IMR-90 (cell line): ENCODE data around the gene TEDC1. TPM values are rescaled to one million over a fixed set of nuclear protein-coding genes. Genes with fewer than 3 reads are reported as not detected.

Experiments
- ATAC-seq: fragments of 200-7000 bp; cut with Tn5 transposase; 2 replicates; pipeline ENCODE4 v1.9.1; 2020; ENCODE audit warnings: low read depth, mild to moderate bottlenecking, moderate library complexity
- BruUV-seq: library from RNA; stranded (reverse); fragments of 400-500 nt; replicated peaks from 2 replicates; lab custom pipeline; 2021; lab: Mats Ljungman, UMichigan
- CTCF ChIA-PET: fragments of 300-600 bp; formaldehyde crosslinking; extraction: SDS; loops from one replicate; lab custom pipeline; 2021; ENCODE audit warnings: antibody characterized with exemption; lab: Yijun Ruan, JAX
- POLR2A ChIA-PET: fragments of 300-600 bp; sonication (Branson Sonifier 250); formaldehyde crosslinking; loops from one replicate; lab custom pipeline; 2022; ENCODE audit warnings: antibody characterized with exemption; ENCODE audit not compliant: unreplicated experiment; lab: Charles Lee
- DNase-seq: peaks from one replicate; pipeline ENCODE4 v3.0.0; 2013
- H2AFZ ChIP-seq: replicated peaks from 2 replicates; pipeline ENCODE3; 2013; ENCODE audit warnings: low read length, mild to moderate bottlenecking; ENCODE audit not compliant: poor library complexity
- H2AK5ac ChIP-seq: 2 replicates; pipeline ENCODE4 v1.6.1; 2013; ENCODE audit warnings: low read depth, low read length, inconsistent platforms
- H2AK9ac ChIP-seq: replicated peaks from 2 replicates; pipeline ENCODE3; 2013; ENCODE audit warnings: mild to moderate bottlenecking, low read depth, low read length, moderate library complexity; ENCODE audit not compliant: poor library complexity
- H2BK120ac ChIP-seq: 2 replicates; pipeline ENCODE4 v1.6.1; 2013; ENCODE audit warnings: low read depth, low read length, inconsistent platforms
- H2BK15ac ChIP-seq: 3 replicates; pipeline ENCODE4 v1.6.1; 2013; ENCODE audit warnings: low read depth, low read length, inconsistent platforms
- H2BK20ac ChIP-seq: 2 replicates; pipeline ENCODE4 v1.6.1; 2013; ENCODE audit warnings: low read depth, mild to moderate bottlenecking, inconsistent platforms, low read length, moderate library complexity
- H2BK5ac ChIP-seq: 2 replicates; pipeline ENCODE4 v1.6.1; 2013; ENCODE audit warnings: mild to moderate bottlenecking, low read depth, low read length, inconsistent platforms; ENCODE audit not compliant: poor library complexity, severe bottlenecking
- H3K14ac ChIP-seq: replicated peaks from 2 replicates; pipeline ENCODE4 v1.6.1; 2013; ENCODE audit warnings: low read depth, low read length, inconsistent platforms
- H3K18ac ChIP-seq: 2 replicates; pipeline ENCODE4 v1.6.1; 2013; ENCODE audit warnings: low read depth, low read length, control low read depth
- H3K23ac ChIP-seq: 2 replicates; pipeline ENCODE4 v1.6.1; 2013; ENCODE audit warnings: low read depth, low read length, inconsistent platforms
- H3K27ac ChIP-seq: 2 replicates; pipeline ENCODE4 v1.5.1; 2013; ENCODE audit warnings: mild to moderate bottlenecking, control low read depth, low read length; ENCODE audit not compliant: insufficient read depth
- H3K27me3 ChIP-seq: 2 replicates; pipeline ENCODE4 v1.6.1; 2013; ENCODE audit warnings: low read length; ENCODE audit not compliant: control insufficient read depth, insufficient read depth
- H3K36me3 ChIP-seq: 2 replicates; pipeline ENCODE4 v1.6.1; 2013; ENCODE audit warnings: low read length, mixed read lengths; ENCODE audit not compliant: control insufficient read depth, insufficient read depth
- H3K4ac ChIP-seq: 2 replicates; pipeline ENCODE4 v1.6.1; 2013; ENCODE audit warnings: low read depth, low read length, inconsistent platforms
- H3K4me1 ChIP-seq: 2 replicates; pipeline ENCODE4 v1.6.1; 2013; ENCODE audit warnings: low read length, mixed read lengths; ENCODE audit not compliant: control insufficient read depth, insufficient read depth
- H3K4me2 ChIP-seq: 2 replicates; pipeline ENCODE4 v1.6.1; 2013; ENCODE audit warnings: low read depth, mild to moderate bottlenecking, control low read depth, low read length, moderate library complexity
- H3K4me3 ChIP-seq: 2 replicates; pipeline ENCODE4 v1.5.1; 2013; ENCODE audit warnings: low read depth, mild to moderate bottlenecking, control low read depth, low read length, moderate library complexity; ENCODE audit not compliant: insufficient read depth
- H3K56ac ChIP-seq: 2 replicates; pipeline ENCODE4 v1.6.1; 2013; ENCODE audit warnings: low read length, inconsistent platforms; ENCODE audit not compliant: insufficient read depth; ENCODE audit errors: extremely low read depth
- H3K79me1 ChIP-seq, 2 experiments: 2 replicates each; pipeline ENCODE4 v1.6.1; 2013; ENCODE audit warnings: low read length in 2 of 2, inconsistent platforms in 1 of 2, low read depth in 1 of 2
- H3K9ac ChIP-seq: 2 replicates; pipeline ENCODE4 v1.6.1; 2013; ENCODE audit warnings: low read depth, low read length, control low read depth
- H3K9me1 ChIP-seq: 2 replicates; pipeline ENCODE4 v1.6.1; 2013; ENCODE audit warnings: low read length, inconsistent platforms; ENCODE audit not compliant: insufficient read depth
- H3K9me3 ChIP-seq: 2 replicates; pipeline ENCODE4 v1.6.1; 2013; ENCODE audit warnings: low read length; ENCODE audit not compliant: control insufficient read depth, insufficient read depth
- H4K20me1 ChIP-seq: 2 replicates; pipeline ENCODE4 v1.6.1; 2013; ENCODE audit warnings: low read length, inconsistent platforms; ENCODE audit not compliant: insufficient read depth
- H4K5ac ChIP-seq: 2 replicates; pipeline ENCODE4 v1.6.1; 2013; ENCODE audit warnings: mild to moderate bottlenecking, low read depth, low read length, control low read depth
- H4K8ac ChIP-seq, 2 experiments: 2 replicates each; pipeline ENCODE4 v1.6.1; 2013; ENCODE audit warnings: low read depth in 2 of 2, low read length in 2 of 2, control low read depth in 1 of 2, inconsistent platforms in 1 of 2
- H4K91ac ChIP-seq: 2 replicates; pipeline ENCODE4 v1.6.1; 2013; ENCODE audit warnings: low read depth, low read length, inconsistent platforms; ENCODE audit not compliant: insufficient read depth
- CEBPB ChIP-seq: IDR thresholded peaks from 2 replicates; pipeline ENCODE4 v1.6.1; 2012; ENCODE audit warnings: low read depth, low read length, improper control_type of control experiment
- FOS ChIP-seq: fragments of 150-350 bp; IDR thresholded peaks from 2 replicates; pipeline ENCODE4 v1.6.1; 2016; ENCODE audit warnings: low read depth, low read length
- SMC3 ChIP-seq: fragments of 150-350 bp; IDR thresholded peaks from 2 replicates; pipeline ENCODE4 v1.6.1; 2016; ENCODE audit warnings: low read depth, mild to moderate bottlenecking, antibody characterized with exemption, low read length, moderate library complexity
- WGBS, 2 experiments: methylation state at CpG; one replicate each; pipeline versions ENCODE4 v1.1.5 to v1.1.7; 2013; ENCODE audit warnings: missing lambda C conversion rate in 2 of 2; ENCODE audit not compliant: insufficient read length in 1 of 2; ENCODE audit errors: extremely low coverage in 2 of 2; 5-methylcytosine and 5-hydroxymethylcytosine counted together
- dilution Hi-C: fragments of 300-500 bp; cut with HindIII; formaldehyde crosslinking; loops from one replicate; pipeline ENCODE4 v1.14.3; 2018; ENCODE audit warnings: low sequenced_read_pairs; ENCODE audit not compliant: unreplicated experiment
- in situ Hi-C: fragments of 300-500 bp; cut with MboI; formaldehyde crosslinking; loops from 3 replicates; pipeline ENCODE4 v1.14.3; 2019; ENCODE audit warnings: low sequenced_read_pairs, inconsistent platforms, mixed read lengths
- intact Hi-C: fragments of 100-400 bp; cut with micrococcal nuclease; formaldehyde crosslinking; loops from 2 replicates; pipeline ENCODE4 v1.10.0; 2022
- polyA plus RNA-seq, 3 experiments: library from polyadenylated mRNA; depleted of rRNA; stranded (reverse); fragments of >200 nt; gene quantifications; 2 replicates each; pipeline ENCODE4 v1.2.3, GENCODE V29; 2012; ENCODE audit warnings: low replicate concordance in 1 of 3
- total RNA-seq: library from RNA; depleted of rRNA; stranded (reverse); fragments of >200 nt; gene quantifications from 2 replicates; pipeline ENCODE4 v1.2.3, GENCODE V29; 2012
- TF ChIP-seq, protein P1 (sequence below): conservative IDR thresholded peaks from 2 replicates; pipeline ENCODE4 v1.5.1; 2012; ENCODE audit warnings: mild to moderate bottlenecking, low read depth, low read length, improper control_type of control experiment
- TF ChIP-seq, protein P2 (sequence below): fragments of 150-350 bp; IDR thresholded peaks from 2 replicates; pipeline ENCODE4 v1.6.1; 2017; ENCODE audit warnings: mild to moderate bottlenecking, antibody characterized with exemption, low read length, low read depth

TEDC1 gene
- total and polyA plus RNA-seq, 2 of the 4 experiments (the other 2 are of a cell fraction): 5.7 to 6.4 TPM

DNA sequence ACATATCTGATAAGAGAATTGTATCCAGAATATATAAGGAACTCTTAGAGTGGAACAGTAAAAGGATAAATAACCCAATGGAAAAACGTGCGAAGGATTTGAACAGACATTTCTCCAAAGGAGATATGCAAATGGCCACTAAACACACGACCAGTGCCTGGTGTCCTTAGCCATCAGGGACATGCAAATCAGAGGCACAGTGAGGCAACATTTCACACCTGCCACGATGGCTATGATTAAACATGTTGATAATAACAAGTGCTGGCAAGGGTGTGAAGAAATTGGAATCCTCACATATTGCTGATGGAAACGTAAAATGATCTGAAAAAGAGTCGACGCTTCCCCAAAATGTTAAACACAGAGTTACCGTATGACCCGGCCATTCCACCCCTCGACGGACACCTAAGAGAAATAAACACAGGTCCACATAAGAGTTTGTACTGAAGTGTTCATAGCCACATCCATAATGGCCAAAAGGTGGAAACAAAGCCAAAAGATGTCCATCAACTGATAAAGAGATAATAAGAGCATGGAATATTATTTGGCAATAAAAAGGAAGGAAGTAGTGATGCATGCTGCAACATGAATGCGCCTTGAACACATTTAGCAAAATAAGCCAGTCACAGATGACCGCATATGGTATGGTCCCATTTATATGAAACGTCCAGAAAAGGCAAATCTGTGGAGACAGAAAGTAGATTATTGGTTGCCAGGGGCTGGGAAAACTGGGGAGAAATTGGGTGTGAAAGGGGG is 29.1 kb downstream of the TEDC1 start:
- CTCF ChIA-PET: no interaction called here
- no peak overlapping the region for H4K8ac ChIP-seq

More for the DNA sequence above, 29.1 kb downstream of the TEDC1 start:
- H3K4ac ChIP-seq: no peak overlapping the region
- POLR2A ChIA-PET: no interaction called here
- H2BK20ac ChIP-seq: no peak overlapping the region
- no peak for DNase-seq
- no peak overlapping the region for H4K91ac ChIP-seq
- no peak overlapping the region for H3K4me3 ChIP-seq
- H2BK5ac ChIP-seq: no peak overlapping the region
- WGBS, 2 experiments: 64% methylated on average over 5 of the region's 14 CpGs; no CpG with 5 or more reads in 1 of the 2 experiments
- H3K27ac ChIP-seq: no peak overlapping the region
- H3K4me1 ChIP-seq: no peaks in the 10 kb centered on the region
- BruUV-seq: no TSS peak
- peaks cover 2% of the 10 kb centered on the region; the same call in 1 of the 2 replicates for H3K9me3 ChIP-seq
- no peaks in the 10 kb centered on the region for H4K20me1 ChIP-seq
- TF ChIP-seq, protein P1, sequence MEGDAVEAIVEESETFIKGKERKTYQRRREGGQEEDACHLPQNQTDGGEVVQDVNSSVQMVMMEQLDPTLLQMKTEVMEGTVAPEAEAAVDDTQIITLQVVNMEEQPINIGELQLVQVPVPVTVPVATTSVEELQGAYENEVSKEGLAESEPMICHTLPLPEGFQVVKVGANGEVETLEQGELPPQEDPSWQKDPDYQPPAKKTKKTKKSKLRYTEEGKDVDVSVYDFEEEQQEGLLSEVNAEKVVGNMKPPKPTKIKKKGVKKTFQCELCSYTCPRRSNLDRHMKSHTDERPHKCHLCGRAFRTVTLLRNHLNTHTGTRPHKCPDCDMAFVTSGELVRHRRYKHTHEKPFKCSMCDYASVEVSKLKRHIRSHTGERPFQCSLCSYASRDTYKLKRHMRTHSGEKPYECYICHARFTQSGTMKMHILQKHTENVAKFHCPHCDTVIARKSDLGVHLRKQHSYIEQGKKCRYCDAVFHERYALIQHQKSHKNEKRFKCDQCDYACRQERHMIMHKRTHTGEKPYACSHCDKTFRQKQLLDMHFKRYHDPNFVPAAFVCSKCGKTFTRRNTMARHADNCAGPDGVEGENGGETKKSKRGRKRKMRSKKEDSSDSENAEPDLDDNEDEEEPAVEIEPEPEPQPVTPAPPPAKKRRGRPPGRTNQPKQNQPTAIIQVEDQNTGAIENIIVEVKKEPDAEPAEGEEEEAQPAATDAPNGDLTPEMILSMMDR: no peak
- TF ChIP-seq, protein P2, sequence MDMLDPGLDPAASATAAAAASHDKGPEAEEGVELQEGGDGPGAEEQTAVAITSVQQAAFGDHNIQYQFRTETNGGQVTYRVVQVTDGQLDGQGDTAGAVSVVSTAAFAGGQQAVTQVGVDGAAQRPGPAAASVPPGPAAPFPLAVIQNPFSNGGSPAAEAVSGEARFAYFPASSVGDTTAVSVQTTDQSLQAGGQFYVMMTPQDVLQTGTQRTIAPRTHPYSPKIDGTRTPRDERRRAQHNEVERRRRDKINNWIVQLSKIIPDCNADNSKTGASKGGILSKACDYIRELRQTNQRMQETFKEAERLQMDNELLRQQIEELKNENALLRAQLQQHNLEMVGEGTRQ: no peak
- TF ChIP-seq SMC3 (no peak), CEBPB (no peak), FOS (no peak)
- H2BK120ac ChIP-seq: no peak overlapping the region
- H3K27me3 ChIP-seq: peaks cover 11% of the 10 kb centered on the region
- H3K56ac ChIP-seq: no peak overlapping the region
- intact Hi-C loops: no loop called here
- H3K18ac ChIP-seq: no peak overlapping the region
- H2BK15ac ChIP-seq: no peak overlapping the region
- no peak overlapping the region for H4K5ac ChIP-seq
- dilution Hi-C loops: no loop called here
- H3K4me2 ChIP-seq: no peak overlapping the region
- no peak overlapping the region for H2AFZ ChIP-seq
- H2AK5ac ChIP-seq: no peak overlapping the region
- no peak overlapping the region for H3K14ac ChIP-seq
- no peaks in the 10 kb centered on the region for H3K9me1 ChIP-seq
- H3K79me1 ChIP-seq: no peaks in the 10 kb centered on the region
- no peak overlapping the region for H3K23ac ChIP-seq
- in situ Hi-C loops: no loop called here
- H2AK9ac ChIP-seq: no peak overlapping the region
- no peak for ATAC-seq
- H3K36me3 ChIP-seq: no peaks in the 10 kb centered on the region
- H3K9ac ChIP-seq: no peak overlapping the region
